ENCODE measurements around the gene DCUN1D4. TPM values are rescaled to one million over a fixed set of nuclear protein-coding genes. Genes with fewer than 3 reads are reported as not detected.
A peak's percentile ranks its signal among the peaks of the same experiment; 100 is the strongest.

The DCUN1D4 gene
- total and polyA plus RNA-seq, 4 donors: 15.2 to 33.9 (median 21.8) TPM

DNA sequence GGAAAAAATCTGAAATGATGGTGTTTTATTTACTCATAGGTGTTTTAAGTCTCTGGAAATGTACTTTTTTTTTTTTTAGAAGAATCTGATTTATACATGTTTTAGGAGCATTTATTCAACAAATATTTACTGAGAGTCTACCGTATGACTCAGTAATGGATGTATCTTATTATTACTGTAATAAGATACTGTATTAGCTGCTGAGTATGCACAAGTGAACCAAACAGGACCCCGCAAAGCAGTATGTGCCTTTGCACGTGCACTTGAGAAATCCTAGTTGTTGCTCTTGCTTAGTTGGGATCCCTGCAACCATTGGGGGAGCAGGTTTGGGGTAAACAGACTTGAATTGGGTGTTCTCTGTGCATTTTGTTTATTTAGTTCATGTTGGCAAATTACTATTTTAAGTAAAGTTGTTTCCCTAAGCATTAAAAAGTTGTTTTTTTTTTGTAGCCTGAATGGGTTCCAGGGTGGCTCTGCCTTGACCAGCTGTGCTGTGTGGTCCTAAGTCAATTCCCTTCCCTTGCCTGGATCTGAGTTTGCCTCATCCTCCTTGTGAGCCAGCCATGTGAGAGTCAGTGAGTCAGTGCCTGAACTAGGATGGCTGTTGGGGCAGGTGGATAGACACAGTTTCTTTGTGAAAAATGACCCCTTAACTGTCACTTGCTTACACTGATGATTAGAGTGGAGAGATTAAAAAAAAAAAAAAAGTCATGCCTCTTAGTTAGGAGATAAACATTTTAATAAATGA, 27.7 kb downstream of the DCUN1D4 start:
- Histone ChIP-seq H3K4me3 (ENCODE audit: low read depth in 1 of 3, low read length in 3 of 3) (no peak overlapping the region), H3K36me3 (ENCODE audit: control insufficient read depth in 4 of 4, insufficient read depth in 3 of 4, low read depth in 1 of 4, low read length in 3 of 4) (peaks cover 7 to 44% (median 36%) of the 10 kb centered on the region in 4 donors), H3K9ac (ENCODE audit: low read depth in 1 of 2, low read length in 2 of 2) (no peak overlapping the region), H3K27ac (ENCODE audit: low read depth in 1 of 2, low read length in 2 of 2) (no peak overlapping the region), H3K4me1 (ENCODE audit: control insufficient read depth in 4 of 4, insufficient read depth in 4 of 4, low read length in 3 of 4) (peaks cover 3 to 23% (median 15%) of the 10 kb centered on the region in 4 donors), H3K9me3 (ENCODE audit: control insufficient read depth in 4 of 4, low read length in 3 of 4) (no peaks in the 10 kb centered on the region), H3K27me3 (ENCODE audit: control insufficient read depth in 4 of 4, insufficient read depth in 4 of 4, low read length in 3 of 4) (no peaks in the 10 kb centered on the region)
- WGBS: 95% methylated on average over 3 of the region's 3 CpGs
- TF ChIP-seq JUND (IDR thresholded peaks at IDR 0.05): no peak
- TF ChIP-seq SP1 (IDR thresholded peaks at IDR 0.05): no peak
- no peak for TF ChIP-seq ATF3 (IDR thresholded peaks at IDR 0.05)
- TF ChIP-seq, protein P1, sequence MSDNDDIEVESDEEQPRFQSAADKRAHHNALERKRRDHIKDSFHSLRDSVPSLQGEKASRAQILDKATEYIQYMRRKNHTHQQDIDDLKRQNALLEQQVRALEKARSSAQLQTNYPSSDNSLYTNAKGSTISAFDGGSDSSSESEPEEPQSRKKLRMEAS (IDR thresholded peaks at IDR 0.05): no peak
- TF ChIP-seq RXRA (IDR thresholded peaks at IDR 0.05): no peak
- no peak for TF ChIP-seq TAF1 (conservative IDR thresholded peaks at IDR 0.05)
- no peak for TF ChIP-seq REST (IDR thresholded peaks at IDR 0.05)
- no peak for TF ChIP-seq YY1 (IDR thresholded peaks at IDR 0.05)
- TF ChIP-seq, protein P2, sequence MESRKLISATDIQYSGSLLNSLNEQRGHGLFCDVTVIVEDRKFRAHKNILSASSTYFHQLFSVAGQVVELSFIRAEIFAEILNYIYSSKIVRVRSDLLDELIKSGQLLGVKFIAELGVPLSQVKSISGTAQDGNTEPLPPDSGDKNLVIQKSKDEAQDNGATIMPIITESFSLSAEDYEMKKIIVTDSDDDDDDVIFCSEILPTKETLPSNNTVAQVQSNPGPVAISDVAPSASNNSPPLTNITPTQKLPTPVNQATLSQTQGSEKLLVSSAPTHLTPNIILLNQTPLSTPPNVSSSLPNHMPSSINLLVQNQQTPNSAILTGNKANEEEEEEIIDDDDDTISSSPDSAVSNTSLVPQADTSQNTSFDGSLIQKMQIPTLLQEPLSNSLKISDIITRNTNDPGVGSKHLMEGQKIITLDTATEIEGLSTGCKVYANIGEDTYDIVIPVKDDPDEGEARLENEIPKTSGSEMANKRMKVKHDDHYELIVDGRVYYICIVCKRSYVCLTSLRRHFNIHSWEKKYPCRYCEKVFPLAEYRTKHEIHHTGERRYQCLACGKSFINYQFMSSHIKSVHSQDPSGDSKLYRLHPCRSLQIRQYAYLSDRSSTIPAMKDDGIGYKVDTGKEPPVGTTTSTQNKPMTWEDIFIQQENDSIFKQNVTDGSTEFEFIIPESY (IDR thresholded peaks at IDR 0.05): no peak
- TF ChIP-seq FOXA1 (IDR thresholded peaks at IDR 0.05): no peak
- TF ChIP-seq HNF4A (conservative IDR thresholded peaks at IDR 0.05): no peak
- no peak for DNase-seq (ENCODE audit: low spot score)

GRCh38 chr4:51872283-51872997, 29.5 kb downstream of the DCUN1D4 start:
- H3K27me3 ChIP-seq (ENCODE audit: control insufficient read depth in 4 of 4, insufficient read depth in 4 of 4, low read length in 3 of 4): no peaks in the 10 kb centered on the region
- DNase-seq (ENCODE audit: low spot score): no peak
- no peak overlapping the region for H3K4me3 ChIP-seq (ENCODE audit: low read depth in 1 of 3, low read length in 3 of 3)
- no peaks in the 10 kb centered on the region for H3K9me3 ChIP-seq (ENCODE audit: control insufficient read depth in 4 of 4, low read length in 3 of 4)
- H3K4me1 ChIP-seq (ENCODE audit: control insufficient read depth in 4 of 4, insufficient read depth in 4 of 4, low read length in 3 of 4): peaks cover 3 to 19% (median 14%) of the 10 kb centered on the region in 4 donors
- WGBS: 85% methylated on average over 9 of the region's 9 CpGs
- no peak overlapping the region for H3K9ac ChIP-seq (ENCODE audit: low read depth in 1 of 2, low read length in 2 of 2)
- H3K36me3 ChIP-seq (ENCODE audit: control insufficient read depth in 4 of 4, insufficient read depth in 3 of 4, low read depth in 1 of 4, low read length in 3 of 4): peaks cover 8 to 38% (median 29%) of the 10 kb centered on the region in 4 donors
- H3K27ac ChIP-seq (ENCODE audit: low read depth in 1 of 2, low read length in 2 of 2): no peak overlapping the region
- TF ChIP-seq HNF4A (conservative IDR thresholded peaks at IDR 0.05) (peak; percentile 37 to 40), SP1 (IDR thresholded peaks at IDR 0.05) (peak; percentile 31), RXRA (IDR thresholded peaks at IDR 0.05) (peak; percentile 80 to 92), FOXA1 (IDR thresholded peaks at IDR 0.05) (no peak), TAF1 (conservative IDR thresholded peaks at IDR 0.05) (no peak)

Data from liver (tissue), 9 donors.